ENCODE results near the gene RALGAPA1. TPM values are rescaled to one million over a fixed set of nuclear protein-coding genes. Genes with fewer than 3 reads are reported as not detected.

RALGAPA1 gene
- polyA plus RNA-seq, 1 donor from 2014 or later = 73.3 TPM

DNA sequence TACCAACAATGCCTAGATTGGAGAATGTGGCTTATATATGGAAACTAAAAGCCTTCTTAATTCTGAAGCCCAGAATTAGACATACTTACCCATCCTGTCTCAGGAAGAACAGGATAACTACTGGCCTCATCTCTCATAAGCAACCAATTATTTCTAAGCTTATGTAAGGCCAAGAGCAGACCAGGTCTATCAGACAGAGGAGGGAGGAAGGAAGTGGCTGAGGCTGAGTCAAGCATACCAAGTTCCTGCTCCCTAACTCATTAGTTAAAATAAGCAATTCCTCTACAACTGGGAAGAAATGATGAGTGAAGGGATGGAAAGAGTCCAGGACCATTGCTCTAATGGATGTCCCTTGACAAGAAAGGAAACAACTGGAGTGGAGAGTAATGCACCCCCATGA, 302.2 kb downstream of the RALGAPA1 start:
- no peak overlapping the region for H3K4me3 ChIP-seq (ENCODE audit: low read length)
- no peak overlapping the region for H2AFZ ChIP-seq (ENCODE audit: low read depth, low read length)
- no peak overlapping the region for H3K9ac ChIP-seq (ENCODE audit: low read length)

DNA sequence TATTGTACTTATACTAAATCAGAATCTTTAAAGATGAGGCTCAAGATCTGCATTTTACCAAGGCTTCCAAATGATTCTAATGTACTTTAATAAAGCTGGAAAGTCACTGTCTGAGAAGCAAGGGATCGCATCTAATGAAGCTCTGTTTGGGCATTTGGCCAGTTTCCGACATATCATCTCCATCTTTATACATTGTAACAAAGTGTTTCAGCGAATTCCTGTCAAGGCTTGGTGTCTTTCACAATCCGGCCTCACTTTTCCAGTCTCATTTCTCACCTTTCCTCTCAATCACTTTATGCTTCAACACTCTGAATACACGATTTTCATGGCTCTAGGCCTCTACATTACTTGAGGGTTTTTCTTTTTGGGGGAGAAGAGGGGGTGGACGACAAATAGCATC, 302.6 kb downstream of the RALGAPA1 start:
- TF ChIP-seq, protein P1, sequence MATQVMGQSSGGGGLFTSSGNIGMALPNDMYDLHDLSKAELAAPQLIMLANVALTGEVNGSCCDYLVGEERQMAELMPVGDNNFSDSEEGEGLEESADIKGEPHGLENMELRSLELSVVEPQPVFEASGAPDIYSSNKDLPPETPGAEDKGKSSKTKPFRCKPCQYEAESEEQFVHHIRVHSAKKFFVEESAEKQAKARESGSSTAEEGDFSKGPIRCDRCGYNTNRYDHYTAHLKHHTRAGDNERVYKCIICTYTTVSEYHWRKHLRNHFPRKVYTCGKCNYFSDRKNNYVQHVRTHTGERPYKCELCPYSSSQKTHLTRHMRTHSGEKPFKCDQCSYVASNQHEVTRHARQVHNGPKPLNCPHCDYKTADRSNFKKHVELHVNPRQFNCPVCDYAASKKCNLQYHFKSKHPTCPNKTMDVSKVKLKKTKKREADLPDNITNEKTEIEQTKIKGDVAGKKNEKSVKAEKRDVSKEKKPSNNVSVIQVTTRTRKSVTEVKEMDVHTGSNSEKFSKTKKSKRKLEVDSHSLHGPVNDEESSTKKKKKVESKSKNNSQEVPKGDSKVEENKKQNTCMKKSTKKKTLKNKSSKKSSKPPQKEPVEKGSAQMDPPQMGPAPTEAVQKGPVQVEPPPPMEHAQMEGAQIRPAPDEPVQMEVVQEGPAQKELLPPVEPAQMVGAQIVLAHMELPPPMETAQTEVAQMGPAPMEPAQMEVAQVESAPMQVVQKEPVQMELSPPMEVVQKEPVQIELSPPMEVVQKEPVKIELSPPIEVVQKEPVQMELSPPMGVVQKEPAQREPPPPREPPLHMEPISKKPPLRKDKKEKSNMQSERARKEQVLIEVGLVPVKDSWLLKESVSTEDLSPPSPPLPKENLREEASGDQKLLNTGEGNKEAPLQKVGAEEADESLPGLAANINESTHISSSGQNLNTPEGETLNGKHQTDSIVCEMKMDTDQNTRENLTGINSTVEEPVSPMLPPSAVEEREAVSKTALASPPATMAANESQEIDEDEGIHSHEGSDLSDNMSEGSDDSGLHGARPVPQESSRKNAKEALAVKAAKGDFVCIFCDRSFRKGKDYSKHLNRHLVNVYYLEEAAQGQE (IDR thresholded peaks at IDR 0.05; ENCODE audit: borderline replicate concordance) = no peak
- TF ChIP-seq TAF1 (IDR thresholded peaks at IDR 0.05; ENCODE audit: low read depth) (no peak), EZH2 (IDR thresholded peaks at IDR 0.05; ENCODE audit: borderline replicate concordance, insufficient read depth, low read length, poor library complexity, severe bottlenecking) (no peak), EP300 (conservative IDR thresholded peaks at IDR 0.05; ENCODE audit: poor library complexity, severe bottlenecking) (no peak), MXI1 (conservative IDR thresholded peaks at IDR 0.05; ENCODE audit: poor library complexity, severe bottlenecking) (no peak), SMC3 (conservative IDR thresholded peaks at IDR 0.05; ENCODE audit: poor library complexity) (no peak), POLR2AphosphoS5 (IDR thresholded peaks at IDR 0.05) (no peak), RAD21 (conservative IDR thresholded peaks at IDR 0.05) (no peak)
- TF ChIP-seq, protein P2, sequence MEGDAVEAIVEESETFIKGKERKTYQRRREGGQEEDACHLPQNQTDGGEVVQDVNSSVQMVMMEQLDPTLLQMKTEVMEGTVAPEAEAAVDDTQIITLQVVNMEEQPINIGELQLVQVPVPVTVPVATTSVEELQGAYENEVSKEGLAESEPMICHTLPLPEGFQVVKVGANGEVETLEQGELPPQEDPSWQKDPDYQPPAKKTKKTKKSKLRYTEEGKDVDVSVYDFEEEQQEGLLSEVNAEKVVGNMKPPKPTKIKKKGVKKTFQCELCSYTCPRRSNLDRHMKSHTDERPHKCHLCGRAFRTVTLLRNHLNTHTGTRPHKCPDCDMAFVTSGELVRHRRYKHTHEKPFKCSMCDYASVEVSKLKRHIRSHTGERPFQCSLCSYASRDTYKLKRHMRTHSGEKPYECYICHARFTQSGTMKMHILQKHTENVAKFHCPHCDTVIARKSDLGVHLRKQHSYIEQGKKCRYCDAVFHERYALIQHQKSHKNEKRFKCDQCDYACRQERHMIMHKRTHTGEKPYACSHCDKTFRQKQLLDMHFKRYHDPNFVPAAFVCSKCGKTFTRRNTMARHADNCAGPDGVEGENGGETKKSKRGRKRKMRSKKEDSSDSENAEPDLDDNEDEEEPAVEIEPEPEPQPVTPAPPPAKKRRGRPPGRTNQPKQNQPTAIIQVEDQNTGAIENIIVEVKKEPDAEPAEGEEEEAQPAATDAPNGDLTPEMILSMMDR (IDR thresholded peaks at IDR 0.05; ENCODE audit: poor library complexity, severe bottlenecking) = no peak
- no peak overlapping the region for H2AFZ ChIP-seq (ENCODE audit: low read depth, low read length)
- no peak overlapping the region for H3K27ac ChIP-seq (ENCODE audit: low read length)
- no peak overlapping the region for H3K4me2 ChIP-seq (ENCODE audit: low read length)
- H3K9me3 ChIP-seq (ENCODE audit: low read length) = no peaks in the 10 kb centered on the region
- no peaks in the 10 kb centered on the region for H4K20me1 ChIP-seq (ENCODE audit: insufficient read depth)
- no peaks in the 10 kb centered on the region for H3F3A ChIP-seq (ENCODE audit: insufficient read depth, low read length, poor library complexity, severe bottlenecking)
- no peak overlapping the region for H3K9ac ChIP-seq (ENCODE audit: low read length)
- H3K27me3 ChIP-seq (ENCODE audit: insufficient read depth, low read depth, low read length) = no peaks in the 10 kb centered on the region
- H3K9me2 ChIP-seq (ENCODE audit: insufficient read depth, low read length) = no peaks in the 10 kb centered on the region
- no peaks in the 10 kb centered on the region for H3K79me2 ChIP-seq (replicated peaks; ENCODE audit: insufficient read depth, low read length)
- no peaks in the 10 kb centered on the region for H3K36me3 ChIP-seq (ENCODE audit: insufficient read depth, low read length)
- H3K4me3 ChIP-seq (ENCODE audit: low read length) = no peak overlapping the region

More for the DNA sequence above, 302.2 kb downstream of the RALGAPA1 start:
- H3K4me2 ChIP-seq (ENCODE audit: low read length) = no peak overlapping the region
- no peaks in the 10 kb centered on the region for H3K9me2 ChIP-seq (ENCODE audit: insufficient read depth, low read length)
- no peaks in the 10 kb centered on the region for H3K9me3 ChIP-seq (ENCODE audit: low read length)
- no peak overlapping the region for H3K27ac ChIP-seq (ENCODE audit: low read length)
- no peaks in the 10 kb centered on the region for H3K27me3 ChIP-seq (ENCODE audit: insufficient read depth, low read depth, low read length)
- H3K79me2 ChIP-seq (replicated peaks; ENCODE audit: insufficient read depth, low read length) = no peaks in the 10 kb centered on the region
- no peaks in the 10 kb centered on the region for H3K36me3 ChIP-seq (ENCODE audit: insufficient read depth, low read length)
- no peaks in the 10 kb centered on the region for H4K20me1 ChIP-seq (ENCODE audit: insufficient read depth)
- TF ChIP-seq SMC3 (conservative IDR thresholded peaks at IDR 0.05; ENCODE audit: poor library complexity) (no peak), EZH2 (IDR thresholded peaks at IDR 0.05; ENCODE audit: borderline replicate concordance, insufficient read depth, low read length, poor library complexity, severe bottlenecking) (no peak), EP300 (conservative IDR thresholded peaks at IDR 0.05; ENCODE audit: poor library complexity, severe bottlenecking) (no peak), TAF1 (IDR thresholded peaks at IDR 0.05; ENCODE audit: low read depth) (no peak), POLR2AphosphoS5 (IDR thresholded peaks at IDR 0.05) (no peak), RAD21 (conservative IDR thresholded peaks at IDR 0.05) (no peak), MXI1 (conservative IDR thresholded peaks at IDR 0.05; ENCODE audit: poor library complexity, severe bottlenecking) (no peak)
- TF ChIP-seq, protein P2 (IDR thresholded peaks at IDR 0.05; ENCODE audit: poor library complexity, severe bottlenecking) = no peak
- TF ChIP-seq, protein P1 (IDR thresholded peaks at IDR 0.05; ENCODE audit: borderline replicate concordance) = no peak
- H3F3A ChIP-seq (ENCODE audit: insufficient read depth, low read length, poor library complexity, severe bottlenecking) = no peaks in the 10 kb centered on the region

Measured in neural cell (in vitro differentiated cells).